SJCRH30 (cell line): Measurements from ENCODE around the gene NUP93. TPM values are rescaled to one million over a fixed set of nuclear protein-coding genes. Genes with fewer than 3 reads are reported as not detected.
"Not testable (repeated sequence)": the region's sequence is repeated elsewhere in the genome, so short reads cannot be mapped to it uniquely, and the experiment has no call there.

Source experiments
- DNase-seq, 2 experiments: peaks; one replicate each; pipeline ENCODE4 v3.0.0-alpha.2; 2015 to 2020
- H3K27ac ChIP-seq: fragments of 250-450 bp; sonication (Bioruptor Pico); 2 replicates; pipeline ENCODE4 v1.5.1; 2020; ENCODE audit warnings: mild to moderate bottlenecking, moderate library complexity
- H3K27me3 ChIP-seq: fragments of 250-450 bp; sonication (Bioruptor Pico); 2 replicates; pipeline ENCODE4 v1.5.1; 2020; ENCODE audit warnings: mild to moderate bottlenecking, moderate library complexity
- H3K36me3 ChIP-seq: fragments of 250-450 bp; sonication (Bioruptor Pico); 2 replicates; pipeline ENCODE4 v1.5.1; 2020; ENCODE audit warnings: mild to moderate bottlenecking, moderate library complexity
- H3K4me1 ChIP-seq: fragments of 250-450 bp; sonication (Bioruptor Pico); 2 replicates; pipeline ENCODE4 v1.5.1; 2020; ENCODE audit warnings: mild to moderate bottlenecking, moderate library complexity
- H3K4me3 ChIP-seq: fragments of 250-450 bp; sonication (Bioruptor Pico); 2 replicates; pipeline ENCODE4 v1.5.1; 2020; ENCODE audit warnings: mild to moderate bottlenecking, moderate library complexity
- H3K9me3 ChIP-seq: fragments of 250-450 bp; sonication (Bioruptor Pico); replicated peaks from 2 replicates; pipeline ENCODE4 v1.5.1; 2020; ENCODE audit warnings: mild to moderate bottlenecking, moderate library complexity
- total RNA-seq: library from RNA; depleted of rRNA; stranded (reverse); fragments of >200 nt; shearing (Covaris generic); gene quantifications from 2 replicates; pipeline ENCODE4 v1.2.3, GENCODE V29; 2014

NUP93 gene
- total RNA-seq, 1 experiment from 2014 or later: 201 TPM

DNA sequence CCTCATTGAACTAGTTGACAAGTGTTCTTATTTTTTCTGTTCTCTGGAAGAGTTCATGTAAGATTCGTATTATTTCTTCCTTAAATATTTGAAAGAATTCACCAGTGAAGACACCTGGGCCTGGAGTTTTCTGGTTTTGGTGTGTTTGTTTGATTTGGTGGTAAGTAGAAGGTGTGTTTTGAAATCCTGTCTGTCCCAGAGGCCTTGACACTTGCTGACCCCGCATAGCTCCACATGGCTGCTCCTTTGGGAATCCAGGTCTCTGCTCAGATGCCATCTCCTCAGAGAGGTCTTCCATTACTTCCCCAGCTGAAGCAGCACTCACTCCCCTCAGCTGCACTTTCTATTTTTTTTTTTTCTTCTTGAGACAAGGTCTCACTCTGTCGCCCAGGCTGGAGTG, 5.7 kb upstream of the NUP93 start:
- Histone ChIP-seq H3K9me3 (0 out of 2 replicates have a peak, but pooled peaks cover 8% of the 10 kb centered on the region), H3K4me3 (no peak overlapping the region), H3K27me3 (no peaks in the 10 kb centered on the region), H3K4me1 (peaks cover 7% of the 10 kb centered on the region; the same call in 1 of the 2 replicates), H3K36me3 (no peaks in the 10 kb centered on the region), H3K27ac (no peak overlapping the region)
- no peak for DNase-seq

DNA sequence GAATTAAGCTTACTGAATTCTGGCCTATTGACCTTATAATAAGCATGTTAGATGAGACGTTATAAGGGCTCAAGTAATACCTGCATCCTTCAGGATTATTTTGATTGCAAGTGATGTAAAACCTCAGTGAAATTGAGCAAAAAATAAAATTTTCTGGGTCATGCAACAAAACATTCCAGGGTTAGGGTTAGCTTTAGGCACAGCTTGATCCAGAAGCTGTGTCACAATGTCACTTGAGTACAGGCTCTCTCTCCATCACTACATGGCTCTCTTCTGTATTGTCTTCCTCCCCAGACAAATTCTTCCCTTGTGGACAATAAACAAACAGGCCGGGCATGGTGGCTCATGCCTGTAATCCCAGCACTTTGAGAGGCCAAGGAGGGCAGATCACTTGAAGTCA, 3.6 kb upstream of the NUP93 start:
- no peak overlapping the region for H3K27ac ChIP-seq
- H3K36me3 ChIP-seq: no peaks in the 10 kb centered on the region
- 0 out of 2 replicates have a peak, but pooled peaks cover 8% of the 10 kb centered on the region for H3K9me3 ChIP-seq
- peaks cover 7% of the 10 kb centered on the region; the same call in 1 of the 2 replicates for H3K4me1 ChIP-seq
- DNase-seq: no peak
- H3K27me3 ChIP-seq: no peaks in the 10 kb centered on the region
- no peak overlapping the region for H3K4me3 ChIP-seq

- H3K4me3 ChIP-seq: no peak overlapping the region
- H3K27me3 ChIP-seq: no peaks in the 10 kb centered on the region
- H3K27ac ChIP-seq: no peak overlapping the region
- peaks cover 7% of the 10 kb centered on the region; the same call in 1 of the 2 replicates for H3K4me1 ChIP-seq
- no peaks in the 10 kb centered on the region for H3K36me3 ChIP-seq
- H3K9me3 ChIP-seq: 0 out of 2 replicates have a peak, but pooled peaks cover 8% of the 10 kb centered on the region
- no peak for DNase-seq
These were observed 3.0 kb upstream of the NUP93 start for GRCh38 chr16:56726926-56727325.

GRCh38 chr16:56728027-56728426, 1.9 kb upstream of the NUP93 start:
- no peak overlapping the region for H3K27ac ChIP-seq
- H3K36me3 ChIP-seq: no peaks in the 10 kb centered on the region
- H3K27me3 ChIP-seq: no peaks in the 10 kb centered on the region
- H3K4me3 ChIP-seq: no peak overlapping the region
- no peak for DNase-seq
- H3K4me1 ChIP-seq: peaks cover 7% of the 10 kb centered on the region; the same call in 1 of the 2 replicates
- 0 out of 2 replicates have a peak, but pooled peaks cover under 1% of the 10 kb centered on the region for H3K9me3 ChIP-seq

GRCh38 chr16:56728980-56729734, 772 bp upstream of the NUP93 start:
- Histone ChIP-seq H3K27ac (peak overlapping the region; percentile 65), H3K4me3 (peak overlapping the region; percentile 97), H3K9me3 (no peaks in the 10 kb centered on the region), H3K27me3 (no peaks in the 10 kb centered on the region), H3K36me3 (no peaks in the 10 kb centered on the region), H3K4me1 (peaks cover 7% of the 10 kb centered on the region; the same call in 1 of the 2 replicates)
- peak; percentile 22 to 46 for DNase-seq

- DNase-seq: no peak
- H3K27me3 ChIP-seq: no peaks in the 10 kb centered on the region
- peaks cover 7% of the 10 kb centered on the region; the same call in 1 of the 2 replicates for H3K4me1 ChIP-seq
- H3K36me3 ChIP-seq: peaks cover 4% of the 10 kb centered on the region
- no peak overlapping the region for H3K27ac ChIP-seq
- H3K9me3 ChIP-seq: no peaks in the 10 kb centered on the region
- H3K4me3 ChIP-seq: no peak overlapping the region
These were observed 2.4 kb downstream of the NUP93 start for GRCh38 chr16:56732366-56732765.

DNA sequence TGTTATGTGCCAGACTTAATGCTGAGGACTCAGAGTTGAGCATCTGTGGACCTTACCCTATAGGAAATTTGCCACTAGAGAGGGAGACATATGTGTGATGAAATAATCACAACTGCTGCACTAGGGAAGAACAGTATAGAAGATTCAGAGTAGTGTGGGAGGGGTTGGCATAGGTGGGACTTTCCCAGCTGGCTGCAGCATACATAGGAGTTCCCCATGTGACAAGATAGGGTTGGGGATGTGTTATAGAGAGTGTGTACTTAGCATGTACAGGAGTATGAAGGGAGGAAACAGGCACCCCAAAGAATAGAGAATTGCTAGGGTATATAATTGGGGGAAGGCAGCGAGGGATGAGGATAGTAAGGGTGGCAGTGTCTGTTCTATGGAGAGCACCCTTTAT, 2.9 kb downstream of the NUP93 start:
- no peaks in the 10 kb centered on the region for H3K27me3 ChIP-seq
- no peaks in the 10 kb centered on the region for H3K9me3 ChIP-seq
- peaks cover 9% of the 10 kb centered on the region for H3K36me3 ChIP-seq
- no peak for DNase-seq
- no peak overlapping the region for H3K4me3 ChIP-seq
- H3K4me1 ChIP-seq: peaks cover 7% of the 10 kb centered on the region; the same call in 1 of the 2 replicates
- no peak overlapping the region for H3K27ac ChIP-seq

GRCh38 chr16:56734429-56734828, 4.5 kb downstream of the NUP93 start:
- H3K36me3 ChIP-seq: peaks cover 15% of the 10 kb centered on the region
- H3K27me3 ChIP-seq: no peaks in the 10 kb centered on the region
- H3K4me1 ChIP-seq: no peaks in the 10 kb centered on the region
- no peak overlapping the region for H3K4me3 ChIP-seq
- no peak overlapping the region for H3K27ac ChIP-seq
- DNase-seq: no peak
- 0 out of 2 replicates have a peak, but pooled peaks cover 4% of the 10 kb centered on the region for H3K9me3 ChIP-seq

DNA sequence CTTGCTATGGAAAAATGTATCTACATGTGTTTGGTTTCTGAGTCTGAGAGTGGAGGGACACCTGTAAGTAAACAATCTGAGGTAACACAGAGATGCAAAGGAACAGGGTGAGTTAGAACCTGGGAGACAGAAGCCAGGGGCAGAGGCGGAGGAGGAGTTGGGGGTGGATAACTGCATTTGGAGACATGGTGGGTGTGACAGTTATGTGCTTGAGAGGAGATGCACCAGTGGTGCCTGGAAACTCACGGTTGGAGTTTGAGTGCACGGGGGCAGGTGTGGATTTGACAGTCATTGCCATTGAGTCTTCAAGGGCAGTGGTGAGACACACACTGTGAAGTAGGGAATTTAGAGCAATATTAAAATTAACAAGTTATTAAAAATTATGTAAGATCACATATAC, 6.5 kb downstream of the NUP93 start:
- DNase-seq: no peak
- Histone ChIP-seq H3K9me3 (0 out of 2 replicates have a peak, but pooled peaks cover 4% of the 10 kb centered on the region), H3K27me3 (no peaks in the 10 kb centered on the region), H3K4me3 (no peak overlapping the region), H3K36me3 (peaks cover 15% of the 10 kb centered on the region), H3K4me1 (no peaks in the 10 kb centered on the region), H3K27ac (no peak overlapping the region)

DNA sequence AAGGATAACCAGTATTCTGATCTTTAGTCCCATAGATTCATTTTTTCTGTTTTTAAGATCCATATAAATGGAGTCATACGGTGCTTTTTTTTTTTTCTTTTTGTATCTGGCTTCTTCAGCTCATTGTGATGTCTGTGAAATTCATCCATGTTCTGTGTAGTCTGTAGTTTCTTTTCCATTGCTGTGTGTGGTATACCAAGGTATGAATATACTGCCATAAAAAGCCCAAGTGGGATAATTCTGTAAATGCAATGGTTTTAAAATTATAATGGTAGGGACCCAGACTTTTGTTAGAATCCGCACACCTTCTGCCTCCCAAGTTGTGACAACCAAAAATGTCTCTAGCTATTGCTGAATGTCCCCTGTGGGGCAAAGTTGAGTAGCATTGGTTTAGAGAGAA, 7.6 kb downstream of the NUP93 start:
- peaks cover 15% of the 10 kb centered on the region for H3K36me3 ChIP-seq
- DNase-seq: no peak
- H3K4me1 ChIP-seq: no peaks in the 10 kb centered on the region; the same call in 1 of the 2 replicates
- H3K27me3 ChIP-seq: no peaks in the 10 kb centered on the region
- no peak overlapping the region for H3K4me3 ChIP-seq
- no peak overlapping the region for H3K27ac ChIP-seq
- H3K9me3 ChIP-seq: 0 out of 2 replicates have a peak, but pooled peaks cover 4% of the 10 kb centered on the region

DNA sequence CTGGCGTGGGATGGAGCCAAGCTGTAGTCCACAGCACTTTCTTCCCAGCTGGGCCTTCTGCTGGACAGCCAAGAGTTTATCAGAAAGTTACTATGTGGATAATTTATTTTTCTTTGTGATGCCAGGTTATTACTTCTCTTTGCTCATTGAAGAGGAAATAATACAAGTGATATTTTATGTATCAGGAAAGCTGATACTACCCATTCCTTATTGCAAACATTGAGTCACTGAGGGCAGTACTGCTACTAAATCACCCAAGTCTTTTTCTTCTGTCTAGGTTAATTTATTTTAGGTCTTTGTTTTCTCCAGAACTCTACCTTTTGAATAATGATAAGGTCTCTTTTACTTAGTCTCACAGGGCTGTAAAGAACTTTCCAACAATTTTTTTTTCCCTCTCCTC, 8.3 kb downstream of the NUP93 start:
- DNase-seq: no peak
- no peak overlapping the region for H3K27ac ChIP-seq
- peaks cover 15% of the 10 kb centered on the region for H3K36me3 ChIP-seq
- H3K9me3 ChIP-seq: 0 out of 2 replicates have a peak, but pooled peaks cover 4% of the 10 kb centered on the region
- no peak overlapping the region for H3K4me3 ChIP-seq
- H3K4me1 ChIP-seq: peaks cover 6% of the 10 kb centered on the region; the same call in 1 of the 2 replicates
- no peaks in the 10 kb centered on the region for H3K27me3 ChIP-seq

DNA sequence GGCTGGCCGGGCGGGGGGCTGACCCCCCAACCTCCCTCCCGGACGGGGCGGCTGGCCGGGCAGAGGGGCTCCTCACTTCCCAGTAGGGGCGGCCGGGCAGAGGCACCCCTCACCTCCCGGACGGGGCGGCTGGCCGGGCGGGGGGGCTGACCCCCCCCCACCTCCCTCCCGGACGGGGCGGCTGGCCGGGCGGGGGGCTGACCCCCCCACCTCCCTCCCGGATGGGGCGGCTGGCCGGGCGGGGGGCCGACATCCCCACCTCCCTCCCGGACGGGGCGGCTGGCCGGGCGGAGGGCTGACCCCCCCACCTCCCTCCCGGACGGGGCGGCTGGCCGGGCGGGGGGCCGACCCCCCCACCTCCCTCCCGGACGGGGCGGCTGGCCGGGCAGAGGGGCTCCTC, 9.4 kb downstream of the NUP93 start:
- H3K36me3 ChIP-seq: peaks cover 16% of the 10 kb centered on the region
- not testable (repeated sequence) for DNase-seq, H3K27ac ChIP-seq, H3K27me3 ChIP-seq, H3K4me1 ChIP-seq, H3K9me3 ChIP-seq, H3K4me3 ChIP-seq

DNA sequence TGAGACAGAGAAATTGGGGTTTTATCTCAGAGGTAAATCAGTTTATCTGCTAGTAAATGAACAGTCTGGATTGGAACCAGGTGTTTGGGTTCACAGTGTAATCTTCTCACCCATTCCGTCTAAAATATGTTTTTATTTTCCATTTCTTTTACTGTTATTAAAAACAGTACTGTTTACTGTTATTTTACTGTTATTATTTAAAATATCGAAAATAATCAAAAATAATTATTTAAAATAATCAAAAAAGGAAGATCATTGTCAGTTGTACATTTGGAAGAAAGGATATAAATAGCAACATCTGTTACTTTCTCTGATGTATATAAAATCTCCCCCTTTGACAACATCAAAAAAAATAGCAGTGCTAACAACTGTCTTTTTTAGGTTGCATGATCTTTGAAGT, 11.5 kb downstream of the NUP93 start:
- Histone ChIP-seq H3K27me3 (no peaks in the 10 kb centered on the region), H3K9me3 (0 out of 2 replicates have a peak, but pooled peaks cover 4% of the 10 kb centered on the region), H3K4me3 (no peak overlapping the region), H3K27ac (no peak overlapping the region), H3K36me3 (peaks cover 16% of the 10 kb centered on the region), H3K4me1 (peaks cover 6% of the 10 kb centered on the region; the same call in 1 of the 2 replicates)
- DNase-seq: no peak

DNA sequence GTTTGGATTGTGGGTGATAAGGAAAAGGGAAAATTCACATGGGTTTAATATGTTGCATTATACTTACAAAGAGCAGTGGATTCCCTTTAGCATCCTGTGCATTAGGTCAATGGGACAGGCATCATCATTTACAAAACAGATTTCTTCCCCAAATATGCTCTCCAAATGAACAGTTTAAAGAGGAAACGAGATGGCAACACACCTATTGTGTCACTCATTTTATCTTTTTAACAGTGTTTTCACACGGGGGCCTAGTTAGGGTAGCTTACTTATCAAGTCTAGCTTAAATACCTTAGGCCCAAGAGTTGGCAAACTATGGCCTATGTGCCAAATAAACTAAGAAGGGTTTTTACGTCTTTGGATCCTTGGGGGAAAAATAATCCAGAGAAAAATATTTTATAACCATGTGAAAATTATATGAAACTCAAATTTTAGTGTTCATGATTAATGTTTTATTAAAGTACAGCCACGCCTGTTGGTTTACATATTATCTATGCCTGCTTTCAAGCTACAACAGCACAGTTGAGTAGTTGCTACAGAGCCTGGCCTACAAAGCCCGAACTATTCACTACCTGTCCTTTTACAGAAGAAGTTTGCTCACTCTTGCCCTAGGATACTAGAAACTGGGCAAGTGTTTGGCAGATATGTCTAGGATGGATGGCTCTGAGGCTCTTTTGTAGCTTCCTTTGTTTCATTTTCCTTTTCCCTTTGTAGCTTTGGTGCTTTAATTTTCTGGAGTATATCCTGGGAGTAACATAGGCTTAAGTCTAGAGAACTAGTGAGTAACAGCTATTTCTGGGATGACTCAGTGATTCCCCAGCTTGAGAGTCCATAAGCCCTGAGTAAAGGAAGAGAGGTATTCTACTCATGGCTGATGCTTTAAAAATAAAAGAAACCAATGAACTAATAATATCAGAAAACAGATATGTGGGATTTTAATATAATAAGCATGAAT, 12.4 kb downstream of the NUP93 start:
- 0 out of 2 replicates have a peak, but pooled peaks cover 4% of the 10 kb centered on the region for H3K9me3 ChIP-seq
- no peak overlapping the region for H3K4me3 ChIP-seq
- no peaks in the 10 kb centered on the region for H3K27me3 ChIP-seq
- H3K4me1 ChIP-seq: peaks cover 6% of the 10 kb centered on the region; the same call in 1 of the 2 replicates
- no peak overlapping the region for H3K27ac ChIP-seq
- H3K36me3 ChIP-seq: peaks cover 16% of the 10 kb centered on the region
- DNase-seq: no peak
